Activated CD4-positive, alpha-beta T cell treated with anti-CD3 and anti-CD28 coated beads for 36 hours (primary cell): ENCODE data around the gene SAC3D1. TPM values are rescaled to one million over a fixed set of nuclear protein-coding genes. Genes with fewer than 3 reads are reported as not detected.

ENCODE experiments used
- ATAC-seq: fragments of 200-7000 bp; cut with Tn5 transposase; one replicate; pipeline ENCODE4 v1.10.0; 2021; ENCODE audit warnings: mild to moderate bottlenecking, moderate library complexity
- CTCF ChIA-PET: fragments of 350-600 bp; sonication (Branson Sonifier 250); formaldehyde crosslinking; loops from one replicate; lab custom pipeline; 2021; ENCODE audit warnings: antibody characterized with exemption; lab: Charles Lee
- POLR2A ChIA-PET: fragments of 350-600 bp; sonication (Branson Sonifier 250); formaldehyde crosslinking; loops from one replicate; lab custom pipeline; 2021; ENCODE audit warnings: antibody characterized with exemption, inconsistent platforms; lab: Charles Lee
- DNase-seq: peaks from one replicate; pipeline ENCODE4 v3.0.0-alpha.2; 2020
- H3K27ac Mint-ChIP-seq: one replicate; pipeline ENCODE4 v1.8.0; 2021; ENCODE audit warnings: mixed read lengths
- H3K27me3 Mint-ChIP-seq: one replicate; pipeline ENCODE4 v1.8.0; 2021; ENCODE audit warnings: mixed read lengths
- H3K36me3 Mint-ChIP-seq: one replicate; pipeline ENCODE4 v1.8.0; 2021; ENCODE audit warnings: low read depth, mixed read lengths
- H3K4me1 Mint-ChIP-seq: one replicate; pipeline ENCODE4 v1.8.0; 2021; ENCODE audit warnings: mixed read lengths
- H3K4me3 Mint-ChIP-seq: one replicate; pipeline ENCODE4 v1.8.0; 2021; ENCODE audit warnings: mild to moderate bottlenecking, moderate library complexity, mixed read lengths
- H3K9me3 Mint-ChIP-seq: one replicate; pipeline ENCODE4 v1.8.0; 2021; ENCODE audit warnings: low read depth, mixed read lengths
- intact Hi-C, 2 experiments: fragments of 100-400 bp; cut with DNase I in 1 of 2; cut with micrococcal nuclease in 1 of 2; formaldehyde crosslinking; loops; one replicate each; pipeline versions ENCODE4 v1.14.2 to v1.15.1; 2022 to 2024; cut with DNase I, micrococcal nuclease
- microRNA-seq: library from miRNA; unstranded; fragments of <30 nt; microRNA quantifications from one replicate; pipeline ENCODE4 v1.2.0, GENCODE V29; 2021; ENCODE audit warnings: borderline replicate concordance
- total RNA-seq, 2 experiments: library from RNA; stranded (reverse); gene quantifications; one replicate each; pipeline ENCODE4 v1.2.3, GENCODE V29; 2021

The SAC3D1 gene
- total RNA-seq, 2 experiments from 2014 or later = 10.5 to 12.1 TPM

DNA sequence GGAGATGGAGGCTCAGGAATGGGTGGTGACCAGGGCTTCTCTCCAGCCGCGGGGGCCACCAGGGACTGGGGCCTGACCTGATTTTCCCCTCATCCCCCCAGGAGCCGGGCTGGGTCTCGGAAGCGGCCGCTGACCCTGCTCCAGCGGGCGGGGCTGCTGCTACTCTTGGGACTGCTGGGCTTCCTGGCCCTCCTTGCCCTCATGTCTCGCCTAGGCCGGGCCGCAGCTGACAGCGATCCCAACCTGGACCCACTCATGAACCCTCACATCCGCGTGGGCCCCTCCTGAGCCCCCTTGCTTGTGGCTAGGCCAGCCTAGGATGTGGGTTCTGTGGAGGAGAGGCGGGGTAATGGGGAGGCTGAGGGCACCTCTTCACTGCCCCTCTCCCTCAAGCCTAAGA, 46.8 kb downstream of the SAC3D1 start:
- DNase-seq = no peak
- POLR2A ChIA-PET = no interaction called here
- ATAC-seq = no peak
- intact Hi-C loops = no loop called here
- Mint-ChIP-seq H3K4me1 (peaks cover 17% of the 10 kb centered on the region), H3K9me3 (no peaks in the 10 kb centered on the region), H3K27ac (no peak overlapping the region), H3K27me3 (no peaks in the 10 kb centered on the region), H3K4me3 (no peak overlapping the region), H3K36me3 (peaks cover 34% of the 10 kb centered on the region)
- CTCF ChIA-PET = interaction anchor here (1.2 kb wide), 1 partner anchor 11 kb away, joined by 3 read pairs; no protein-coding TSS in a partner anchor

DNA sequence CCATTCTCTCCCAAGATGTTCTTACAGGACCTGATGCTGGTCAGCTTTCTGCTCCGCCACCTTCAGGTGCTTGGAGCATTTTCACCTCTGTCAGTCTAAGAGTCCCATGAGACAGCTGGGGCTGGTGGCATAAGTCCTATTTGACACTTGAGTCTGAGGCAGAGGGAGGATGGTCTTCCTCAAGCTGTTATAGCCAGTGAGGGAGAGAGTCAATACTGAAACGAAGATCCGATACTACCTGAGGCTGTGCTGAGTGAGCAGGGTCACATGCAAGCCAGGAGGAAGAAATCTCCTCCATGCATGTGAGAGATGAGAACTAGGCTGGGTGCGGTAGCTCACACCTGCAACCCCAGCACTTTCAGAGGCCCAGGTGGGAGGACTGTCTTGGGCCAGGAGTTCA, 48.6 kb downstream of the SAC3D1 start:
- POLR2A ChIA-PET = no interaction called here
- DNase-seq (no peak), ATAC-seq (no peak)
- Mint-ChIP-seq H3K36me3 (peaks cover 23% of the 10 kb centered on the region), H3K27ac (no peak overlapping the region), H3K4me3 (no peak overlapping the region), H3K4me1 (peaks cover 13% of the 10 kb centered on the region), H3K9me3 (no peaks in the 10 kb centered on the region), H3K27me3 (no peaks in the 10 kb centered on the region)
- intact Hi-C loops = no loop called here
- CTCF ChIA-PET = interaction anchor here (0.8 kb wide), 1 partner anchor 23 kb away, joined by 3 read pairs; no protein-coding TSS in a partner anchor

DNA sequence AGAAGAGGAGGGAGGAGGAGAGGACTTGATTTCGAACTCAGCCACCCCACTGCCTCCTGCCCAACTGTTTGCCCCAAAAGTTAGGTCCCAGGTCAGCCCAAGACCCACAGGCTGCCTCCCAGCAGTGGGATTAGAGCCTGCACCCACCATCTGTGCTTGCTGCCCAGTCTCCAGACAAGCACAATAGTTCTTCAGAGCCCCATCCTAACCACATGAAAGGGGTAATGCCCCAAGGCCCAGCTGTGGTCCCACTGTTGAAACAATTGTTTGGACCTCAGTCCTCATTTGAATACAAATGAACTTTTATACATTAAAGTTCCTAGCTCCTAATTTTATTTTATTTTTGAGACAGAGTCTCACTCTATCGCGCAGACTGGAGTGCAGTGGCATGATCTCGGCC, 49.6 kb downstream of the SAC3D1 start:
- ChIA-PET CTCF (no interaction called here), POLR2A (interaction anchor here (0.6 to 1.0 kb wide), 2 partner anchors 11 to 47 kb away, joined by 3 read pairs; no protein-coding TSS in a partner anchor)
- Mint-ChIP-seq H3K4me1 (peaks cover 6% of the 10 kb centered on the region), H3K36me3 (peaks cover 22% of the 10 kb centered on the region), H3K27ac (no peak overlapping the region), H3K4me3 (no peak overlapping the region), H3K27me3 (no peaks in the 10 kb centered on the region), H3K9me3 (no peaks in the 10 kb centered on the region)
- ATAC-seq (no peak), DNase-seq (no peak)
- intact Hi-C loops = no loop called here

Small RNA genes lying within 50 kb of the gene (microRNA-seq; reads per million reads assigned to microRNA genes)
- gene MIR6879 = not detected

Other genes with a start within 250 kb of the SAC3D1 start
- 10 to 100 TPM; 54.0 to 57.3 TPM for gene MAP4K2, start 238.0 kb upstream of the SAC3D1 start, total RNA-seq
- 10 to 100 TPM; 34.8 to 38.5 TPM for gene MEN1, start 230.7 kb upstream of the SAC3D1 start, total RNA-seq
- gene CDC42BPG, start 196.6 kb upstream of the SAC3D1 start, total RNA-seq = under 1 TPM; 0.28 to 0.39 TPM
- gene EHD1, start 162.6 kb upstream of the SAC3D1 start, total RNA-seq = 10 to 100 TPM; 71.0 to 73.6 TPM
- gene ATG2A, start 124.0 kb upstream of the SAC3D1 start, total RNA-seq = 10 to 100 TPM; 15.8 to 16.7 TPM
- 10 to 100 TPM; 13.2 to 13.5 TPM for gene PPP2R5B, start 116.5 kb upstream of the SAC3D1 start, total RNA-seq
- gene GPHA2, start 105.3 kb upstream of the SAC3D1 start, total RNA-seq = under 1 TPM in 1 of 2 experiments, not detected in 1; 0.34 TPM
- gene MAJIN, start 69.1 kb upstream of the SAC3D1 start, total RNA-seq = 1 to 10 TPM; 1.2 to 1.6 TPM
- not detected for gene BATF2, start 44.2 kb upstream of the SAC3D1 start, total RNA-seq
- 100 to 1,000 TPM in 1 of 2 experiments, 10 to 100 TPM in 1; 89.6 to 109 TPM for gene ARL2, start 27.1 kb upstream of the SAC3D1 start, total RNA-seq
- 10 to 100 TPM; 12.1 to 14.2 TPM for gene SNX15, start 13.8 kb upstream of the SAC3D1 start, total RNA-seq
- gene NAALADL1, start 17.3 kb downstream of the SAC3D1 start, total RNA-seq = 10 to 100 TPM; 11.7 to 13.6 TPM
- gene CDCA5, start 42.8 kb downstream of the SAC3D1 start, total RNA-seq = 100 to 1,000 TPM; 111 to 119 TPM
- gene ZFPL1, start 43.0 kb downstream of the SAC3D1 start, total RNA-seq = 10 to 100 TPM; 24.2 to 31.8 TPM
- gene VPS51, start 55.0 kb downstream of the SAC3D1 start, total RNA-seq = 100 to 1,000 TPM in 1 of 2 experiments, 10 to 100 TPM in 1; 94.3 to 123 TPM
- gene TM7SF2, start 70.7 kb downstream of the SAC3D1 start, total RNA-seq = 10 to 100 TPM; 17.4 to 18.1 TPM
- 1 to 10 TPM; 7.1 to 9.7 TPM for gene ZNHIT2, start 76.5 kb downstream of the SAC3D1 start, total RNA-seq
- gene FAU, start 80.9 kb downstream of the SAC3D1 start, total RNA-seq = 1,000 to 10,000 TPM; 1,125 to 1,182 TPM
- 10 to 100 TPM; 58.5 to 62.5 TPM for gene MRPL49, start 81.1 kb downstream of the SAC3D1 start, total RNA-seq
- gene SYVN1, start 93.3 kb downstream of the SAC3D1 start, total RNA-seq = 10 to 100 TPM; 24.3 to 31.1 TPM
- gene SPDYC, start 129.0 kb downstream of the SAC3D1 start, total RNA-seq = not detected
- gene CAPN1, start 140.7 kb downstream of the SAC3D1 start, total RNA-seq = 100 to 1,000 TPM; 103 to 125 TPM
- gene POLA2, start 220.8 kb downstream of the SAC3D1 start, total RNA-seq = 10 to 100 TPM; 63.1 to 83.3 TPM